ENCODE data around the gene RNU11. TPM values are rescaled to one million over a fixed set of nuclear protein-coding genes. Genes with fewer than 3 reads are reported as not detected.

The RNU11 gene
- polyA plus RNA-seq, 1 donor (not counting 4 experiments of a cell fraction or from before 2014, with no cell fraction given) = not detected

DNA sequence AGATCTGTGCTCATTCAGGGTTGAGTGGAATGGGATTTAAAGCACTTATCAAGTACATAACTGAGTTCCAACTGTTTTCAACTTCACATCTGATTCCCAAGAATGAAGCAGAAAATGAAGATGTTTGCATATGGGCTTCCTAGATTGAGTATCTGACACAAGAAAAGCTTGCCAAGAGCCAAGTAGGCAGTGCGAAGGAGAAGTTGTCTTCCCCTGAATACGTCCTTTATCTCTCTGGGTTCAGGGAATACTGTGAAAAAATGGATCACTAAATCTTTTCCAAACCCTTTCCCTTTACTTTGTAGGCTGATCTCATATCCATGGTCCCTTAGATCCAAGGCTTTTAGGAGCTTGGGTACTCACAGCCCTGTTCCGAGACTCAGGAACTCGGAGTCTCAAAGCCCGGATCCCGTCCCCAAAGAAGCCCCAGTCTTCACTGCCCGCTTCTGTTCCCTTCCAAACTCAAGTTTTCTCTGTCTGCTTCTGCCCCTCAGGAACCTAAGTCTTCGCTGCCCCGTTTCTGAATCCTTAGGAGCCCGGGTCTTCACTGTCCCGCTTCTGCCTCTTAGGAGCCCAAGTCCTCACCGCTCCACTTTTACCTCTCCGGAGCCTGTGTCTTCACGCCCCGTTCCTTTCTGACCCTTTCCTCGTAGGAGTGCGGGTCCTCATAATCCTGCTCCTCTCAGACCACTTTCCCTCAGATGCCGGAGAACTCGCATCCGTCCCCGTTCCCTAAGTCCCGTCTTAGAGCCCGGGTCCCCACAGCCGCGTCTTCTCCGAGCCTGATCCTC, 6.1 kb upstream of the RNU11 start:
- TF ChIP-seq CTCF (optimal IDR thresholded peaks at IDR 0.05 in 1 of 3, IDR thresholded peaks at IDR 0.05 in 1 of 3, conservative IDR thresholded peaks at IDR 0.05 in 1 of 3; ENCODE audit: extremely low read depth in 1 of 3, insufficient read depth in 2 of 3, low read length in 3 of 3) = no peak
- peak overlapping the region; percentile 98 for H3K27ac ChIP-seq (ENCODE audit: control insufficient read depth, insufficient read depth, low read length)
- peak overlapping the region; percentile 83 to 86 (median 85) for H3K4me3 ChIP-seq (ENCODE audit: control insufficient read depth in 2 of 3, extremely low read depth in 1 of 3, insufficient read depth in 2 of 3, low read depth in 1 of 3, low read length in 3 of 3)
- H3K9me1 ChIP-seq (ENCODE audit: control insufficient read depth, extremely low read depth, insufficient read depth, low read length) = no peaks in the 10 kb centered on the region
- peaks cover 19% of the 10 kb centered on the region for H3K4me1 ChIP-seq (ENCODE audit: control insufficient read depth, extremely low read depth, insufficient read depth, low read length)
- dilution Hi-C loops (cut with MboI; ENCODE audit: extremely low pct_ligation_motif_present, low sequenced_read_pairs) = no loop called here
- H3K9ac ChIP-seq (ENCODE audit: control insufficient read depth, extremely low read depth, insufficient read depth, low read length) = peak overlapping the region; percentile 92
- peaks cover 19% of the 10 kb centered on the region for H3K79me2 ChIP-seq (ENCODE audit: control insufficient read depth, insufficient read depth, low read length)
- no peaks in the 10 kb centered on the region for H4K20me1 ChIP-seq (ENCODE audit: control insufficient read depth, extremely low read depth, insufficient read depth, low read length)
- H3K36me3 ChIP-seq (ENCODE audit: control insufficient read depth in 2 of 2, extremely low read depth in 1 of 2, insufficient read depth in 2 of 2, low read length in 2 of 2) = no peaks in the 10 kb centered on the region
- no peaks in the 10 kb centered on the region for H3K27me3 ChIP-seq (ENCODE audit: control insufficient read depth, extremely low read depth, insufficient read depth, low read length)
- H3K9me3 ChIP-seq (ENCODE audit: control insufficient read depth, low read depth, low read length) = no peaks in the 10 kb centered on the region
- H3K4me2 ChIP-seq (ENCODE audit: control insufficient read depth, extremely low read depth, insufficient read depth, low read depth, low read length) = peak overlapping the region; percentile 92
- peak overlapping the region; percentile 88 for H2AFZ ChIP-seq (ENCODE audit: control insufficient read depth, low read length)
- DNase-seq (ENCODE audit: low read depth, low spot score) (no peak), FAIRE-seq (no peak)

- TF ChIP-seq EZH2 (IDR thresholded peaks at IDR 0.05; ENCODE audit: low read length) = no peak
- TF ChIP-seq CTCF (optimal IDR thresholded peaks at IDR 0.05 in 1 of 3, IDR thresholded peaks at IDR 0.05 in 1 of 3, conservative IDR thresholded peaks at IDR 0.05 in 1 of 3; ENCODE audit: extremely low read depth in 1 of 3, insufficient read depth in 2 of 3, low read length in 3 of 3) = peak; percentile 24 to 77 (median 30)
- FAIRE-seq (no peak), DNase-seq (ENCODE audit: low read depth, low spot score) (peak; percentile 88)
- Histone ChIP-seq H4K20me1 (ENCODE audit: control insufficient read depth, extremely low read depth, insufficient read depth, low read length) (no peaks in the 10 kb centered on the region), H3K9ac (ENCODE audit: control insufficient read depth, extremely low read depth, insufficient read depth, low read length) (peak within 1 kb of the TSS; percentile 92), H3K36me3 (ENCODE audit: control insufficient read depth in 2 of 2, extremely low read depth in 1 of 2, insufficient read depth in 2 of 2, low read length in 2 of 2) (no peaks in the 10 kb centered on the region), H3K9me3 (ENCODE audit: control insufficient read depth, low read depth, low read length) (no peaks in the 10 kb centered on the region), H2AFZ (ENCODE audit: control insufficient read depth, low read length) (peak within 1 kb of the TSS; percentile 88), H3K4me1 (ENCODE audit: control insufficient read depth, extremely low read depth, insufficient read depth, low read length) (peaks cover 24% of the 10 kb centered on the region), H3K4me2 (ENCODE audit: control insufficient read depth, extremely low read depth, insufficient read depth, low read depth, low read length) (peak within 1 kb of the TSS; percentile 93), H3K27ac (ENCODE audit: control insufficient read depth, insufficient read depth, low read length) (peak within 1 kb of the TSS; percentile 98), H3K9me1 (ENCODE audit: control insufficient read depth, extremely low read depth, insufficient read depth, low read length) (no peaks in the 10 kb centered on the region), H3K79me2 (ENCODE audit: control insufficient read depth, insufficient read depth, low read length) (peaks cover 19% of the 10 kb centered on the region), H3K4me3 (ENCODE audit: control insufficient read depth in 2 of 3, extremely low read depth in 1 of 3, insufficient read depth in 2 of 3, low read depth in 1 of 3, low read length in 3 of 3) (peak within 1 kb of the TSS; percentile 83 to 86 (median 85)), H3K27me3 (ENCODE audit: control insufficient read depth, extremely low read depth, insufficient read depth, low read length) (no peaks in the 10 kb centered on the region)
- dilution Hi-C loops (cut with MboI; ENCODE audit: extremely low pct_ligation_motif_present, low sequenced_read_pairs) = no loop called here
Measured at GRCh38 chr1:28642847-28643635, 5.4 kb upstream of the RNU11 start, which contains the start of gene TAF12. Gene TAF12 (minus strand): TSS chr1:28643067. CDS start chr1:28622081, 20,986 bp downstream.
